ENCODE data around the gene HS3ST4. TPM values are rescaled to one million over a fixed set of nuclear protein-coding genes. Genes with fewer than 3 reads are reported as not detected.
"Not testable (repeated sequence)": the region's sequence is repeated elsewhere in the genome, so short reads cannot be mapped to it uniquely, and the experiment has no call there.

The HS3ST4 gene
- total RNA-seq, 3 donors from 2014 or later = 0.66 to 3.4 TPM; not detected in 1

- Histone ChIP-seq H3K4me1 (no peaks in the 10 kb centered on the region), H3K4me3 (no peak overlapping the region), H3K27ac (no peak overlapping the region), H3K27me3 (no peaks in the 10 kb centered on the region), H3K36me3 (no peaks in the 10 kb centered on the region), H3K9me3 (no peaks in the 10 kb centered on the region)
- DNase-seq (ENCODE audit: low spot score in 2 of 2) = no peak
- intact Hi-C loops (cut with DNase I; ENCODE audit: low total_unique reads) = no loop called here
- TF ChIP-seq CTCF (IDR thresholded peaks at IDR 0.05) = no peak
- TF ChIP-seq POLR2A (IDR thresholded peaks at IDR 0.05) = no peak
- TF ChIP-seq POLR2AphosphoS5 (IDR thresholded peaks at IDR 0.05) = no peak
These were observed 378.7 kb downstream of the HS3ST4 start for GRCh38 chr16:26070302-26071100.

DNA sequence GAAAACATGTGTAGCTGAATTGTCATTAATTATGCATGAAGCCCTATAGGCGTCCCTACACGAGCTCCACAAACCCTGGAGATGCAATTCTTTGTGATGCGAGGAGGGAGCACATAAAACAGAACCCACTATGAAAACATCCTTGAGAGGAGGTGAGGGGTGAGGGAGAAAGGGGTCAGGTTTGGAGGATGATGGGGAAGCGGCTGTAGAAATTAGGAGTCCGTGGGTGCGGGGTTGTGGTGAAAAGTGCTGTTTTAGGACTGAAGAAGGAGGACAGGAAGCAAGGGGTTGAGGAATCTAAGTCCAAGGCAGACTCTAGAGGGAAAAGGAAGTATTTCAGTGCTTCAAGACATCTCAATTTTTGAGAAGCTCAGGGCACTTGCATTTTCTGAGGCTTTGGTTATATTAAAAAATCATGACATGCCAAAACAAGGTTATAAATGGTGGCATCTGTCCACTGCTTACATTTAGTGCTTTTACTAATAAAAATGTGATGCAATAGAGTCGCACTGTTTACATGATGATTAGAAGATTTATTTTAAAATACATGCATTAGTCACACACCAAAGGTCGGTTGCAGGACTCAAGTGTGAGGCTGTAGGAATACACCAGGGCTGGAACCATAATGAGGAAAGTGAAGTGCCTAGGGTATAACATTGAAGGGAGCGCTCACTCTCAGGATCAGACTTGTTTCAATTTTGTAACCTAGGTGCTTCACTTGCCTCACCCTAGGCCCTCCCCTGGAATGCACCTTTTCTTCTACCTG lies 379.5 kb downstream of the HS3ST4 start:
- Histone ChIP-seq H3K36me3 (no peaks in the 10 kb centered on the region), H3K4me3 (no peak overlapping the region), H3K9me3 (no peaks in the 10 kb centered on the region), H3K4me1 (no peaks in the 10 kb centered on the region), H3K27ac (no peak overlapping the region), H3K27me3 (no peaks in the 10 kb centered on the region)
- intact Hi-C loops (cut with DNase I; ENCODE audit: low total_unique reads) = no loop called here
- TF ChIP-seq CTCF (IDR thresholded peaks at IDR 0.05) = no peak
- TF ChIP-seq POLR2AphosphoS5 (IDR thresholded peaks at IDR 0.05) = no peak
- no peak for TF ChIP-seq POLR2A (IDR thresholded peaks at IDR 0.05)
- no peak for DNase-seq (ENCODE audit: low spot score in 2 of 2)

DNA sequence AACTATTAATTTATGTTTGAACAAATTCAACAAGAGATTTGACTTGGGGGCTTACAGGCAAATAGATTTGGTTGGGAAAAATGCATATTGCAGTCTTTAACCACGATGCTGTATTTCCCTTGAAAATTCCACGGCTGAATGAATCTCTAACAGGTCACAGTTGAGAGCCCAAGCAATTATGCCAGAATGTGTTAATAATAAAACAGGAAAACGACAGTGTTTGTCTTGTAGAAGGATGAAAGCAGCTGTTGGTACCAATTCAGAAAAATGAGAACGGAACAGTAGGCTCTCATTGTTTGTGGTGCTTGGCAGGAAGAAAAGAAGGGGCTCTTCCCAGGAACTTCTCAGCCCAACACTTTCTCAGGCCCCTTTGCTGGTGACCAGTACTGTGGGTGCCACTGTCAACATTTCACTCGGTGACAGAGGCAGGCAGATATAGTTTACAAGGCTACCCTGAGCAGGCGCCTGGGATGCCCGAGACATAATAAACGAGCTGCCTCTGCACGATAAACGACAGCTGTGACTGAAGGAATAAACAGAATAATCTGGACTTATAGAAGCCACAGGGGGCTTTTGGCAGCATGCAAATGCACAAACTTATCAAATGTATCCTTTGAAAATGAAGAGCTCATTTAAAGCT lies 387.1 kb downstream of the HS3ST4 start:
- no peak for DNase-seq (ENCODE audit: low spot score in 2 of 2)
- H3K27ac ChIP-seq = no peak overlapping the region
- intact Hi-C loops (cut with DNase I; ENCODE audit: low total_unique reads) = no loop called here
- H3K27me3 ChIP-seq = no peaks in the 10 kb centered on the region
- no peak for TF ChIP-seq CTCF (IDR thresholded peaks at IDR 0.05)
- TF ChIP-seq POLR2AphosphoS5 (IDR thresholded peaks at IDR 0.05) = no peak
- no peak for TF ChIP-seq POLR2A (IDR thresholded peaks at IDR 0.05)
- no peaks in the 10 kb centered on the region for H3K36me3 ChIP-seq
- no peak overlapping the region for H3K4me3 ChIP-seq
- no peaks in the 10 kb centered on the region for H3K4me1 ChIP-seq
- peaks cover 0 to 5% of the 10 kb centered on the region in 2 donors for H3K9me3 ChIP-seq

DNA sequence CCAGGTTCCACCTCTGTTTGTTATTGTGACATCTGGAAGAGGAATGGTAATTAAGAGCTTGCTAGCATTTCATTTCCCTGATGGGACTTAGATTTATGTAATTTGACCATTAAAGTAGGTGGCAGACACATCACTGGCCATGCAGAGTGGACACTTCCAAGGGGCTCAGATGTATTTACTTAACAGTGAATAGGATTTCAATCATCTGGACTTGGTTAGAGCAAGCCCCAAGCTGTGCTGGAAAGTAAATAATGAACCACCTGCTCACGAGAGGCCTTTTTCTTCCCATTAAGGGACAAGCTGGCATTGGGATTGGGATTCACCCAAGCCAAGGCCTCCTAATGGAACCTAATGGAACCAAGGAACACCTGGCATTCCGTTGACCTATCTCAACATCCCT lies 395.3 kb downstream of the HS3ST4 start:
- Histone ChIP-seq H3K4me1 (no peaks in the 10 kb centered on the region), H3K4me3 (no peak overlapping the region), H3K27me3 (no peaks in the 10 kb centered on the region), H3K27ac (no peak overlapping the region), H3K36me3 (no peaks in the 10 kb centered on the region), H3K9me3 (no peaks in the 10 kb centered on the region)
- no peak for DNase-seq (ENCODE audit: low spot score in 2 of 2)
- intact Hi-C loops (cut with DNase I; ENCODE audit: low total_unique reads) = no loop called here
- TF ChIP-seq POLR2AphosphoS5 (IDR thresholded peaks at IDR 0.05) (no peak), CTCF (IDR thresholded peaks at IDR 0.05) (no peak), POLR2A (IDR thresholded peaks at IDR 0.05) (no peak)

GRCh38 chr16:26091511-26091910 lies 399.8 kb downstream of the HS3ST4 start:
- H3K4me3 ChIP-seq = no peak overlapping the region
- no peak for DNase-seq (ENCODE audit: low spot score in 2 of 2)
- TF ChIP-seq POLR2A (IDR thresholded peaks at IDR 0.05) (no peak), POLR2AphosphoS5 (IDR thresholded peaks at IDR 0.05) (no peak), CTCF (IDR thresholded peaks at IDR 0.05) (no peak)
- intact Hi-C loops (cut with DNase I; ENCODE audit: low total_unique reads) = no loop called here
- no peaks in the 10 kb centered on the region for H3K4me1 ChIP-seq
- H3K27ac ChIP-seq = no peak overlapping the region
- no peaks in the 10 kb centered on the region for H3K36me3 ChIP-seq
- H3K9me3 ChIP-seq = no peaks in the 10 kb centered on the region
- no peaks in the 10 kb centered on the region for H3K27me3 ChIP-seq

DNA sequence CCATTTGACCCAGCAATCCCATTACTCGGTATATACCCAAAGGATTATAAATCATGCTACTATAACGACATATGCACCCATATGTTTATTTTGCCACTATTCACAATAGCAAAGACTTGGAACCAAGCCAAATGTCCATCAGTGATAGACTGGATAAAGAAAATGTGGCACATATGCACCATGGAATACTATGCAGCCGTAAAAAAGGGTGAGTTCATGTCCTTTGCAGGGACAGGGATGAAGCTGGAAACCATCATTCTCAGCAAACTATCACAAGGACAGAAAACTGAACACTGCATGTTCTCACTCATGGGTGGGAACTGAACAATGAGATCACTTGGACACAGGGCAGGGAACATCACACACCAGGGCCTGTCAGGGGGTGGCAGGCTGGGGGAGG lies 406.4 kb downstream of the HS3ST4 start:
- H3K9me3 ChIP-seq; H3K4me1 ChIP-seq; H3K4me3 ChIP-seq; H3K27ac ChIP-seq; DNase-seq (ENCODE audit: low spot score in 2 of 2); intact Hi-C loops (cut with DNase I; ENCODE audit: low total_unique reads); H3K36me3 ChIP-seq; H3K27me3 ChIP-seq: not testable (repeated sequence)
